Brain microvascular endothelial cell (primary cell): ENCODE data around the gene STXBP5L.
"Not testable (repeated sequence)": the region's sequence is repeated elsewhere in the genome, so short reads cannot be mapped to it uniquely, and the experiment has no call there.

Source experiments
- DNase-seq: peaks from one replicate; pipeline ENCODE4 v3.0.0-alpha.2; 2020
- H3K27ac ChIP-seq: fragments of 250-450 bp; sonication (Bioruptor Pico); 2 replicates; pipeline ENCODE4 v1.5.1; 2020; ENCODE audit warnings: mild to moderate bottlenecking, moderate library complexity
- H3K27me3 ChIP-seq: fragments of 250-450 bp; sonication (Bioruptor Pico); replicated peaks from 2 replicates; pipeline ENCODE4 v1.5.1; 2020; ENCODE audit warnings: mild to moderate bottlenecking
- H3K36me3 ChIP-seq: fragments of 250-450 bp; sonication (Bioruptor Pico); replicated peaks from 2 replicates; pipeline ENCODE4 v1.5.1; 2020; ENCODE audit warnings: mild to moderate bottlenecking
- H3K4me3 ChIP-seq: 2 replicates; pipeline ENCODE4 v1.5.1; 2011; ENCODE audit warnings: low read depth, mild to moderate bottlenecking, control low read depth, low read length, moderate library complexity
- in situ Hi-C: cut with HindIII; loops from 2 replicates; pipeline ENCODE4 v1.10.0; 2017; ENCODE audit warnings: low sequenced_read_pairs, low pct_ligation_motif_present
- TF ChIP-seq, protein P1 (sequence below): IDR thresholded peaks from 2 replicates; pipeline ENCODE4 v1.5.1; 2011; ENCODE audit warnings: low read depth, mild to moderate bottlenecking, moderate library complexity, low read length, control low read depth, inconsistent platforms; ENCODE audit errors: missing control alignments

Gene STXBP5L

DNA sequence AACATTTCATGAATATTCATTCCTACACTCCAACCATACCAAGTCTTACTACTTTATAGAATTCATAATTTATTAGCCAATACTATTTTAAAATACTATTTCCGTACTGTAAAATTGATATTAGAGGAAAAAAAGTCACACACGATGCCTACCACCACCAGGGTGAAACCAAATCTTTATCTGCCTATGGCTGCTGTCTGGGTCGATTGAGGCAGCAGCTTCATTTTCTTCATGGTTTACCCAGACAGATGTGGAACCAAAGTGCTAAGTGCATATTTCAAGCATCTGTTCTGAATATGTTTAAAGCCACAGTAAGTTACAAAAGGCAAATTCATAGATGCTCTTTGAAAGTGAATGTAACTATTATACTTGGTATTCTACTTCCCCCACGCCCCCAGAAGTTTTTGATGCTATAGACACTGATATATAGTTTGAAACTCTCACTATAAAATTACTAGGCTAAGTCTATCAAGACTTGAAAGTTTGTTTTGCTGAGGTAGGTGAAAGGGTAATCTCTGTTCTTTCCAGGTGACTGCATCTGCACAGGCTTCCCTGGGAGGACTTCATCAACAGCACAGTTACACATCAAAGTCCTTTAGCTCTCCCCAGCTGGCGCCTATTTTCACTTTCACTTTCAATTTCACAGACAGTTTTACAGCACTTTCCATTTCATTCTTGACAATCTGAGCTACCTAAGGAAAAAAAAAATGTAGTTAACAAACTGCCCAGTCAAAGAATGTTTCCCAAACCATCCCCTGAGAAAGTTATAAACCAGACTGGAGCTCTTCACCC is 523.9 kb downstream of the STXBP5L start:
- Histone ChIP-seq H3K27me3 (no peaks in the 10 kb centered on the region), H3K4me3 (peak overlapping the region; percentile 47), H3K36me3 (no peaks in the 10 kb centered on the region), H3K27ac (peak overlapping the region; percentile 14)
- in situ Hi-C loops = no loop called here
- DNase-seq = peak; percentile 54
- TF ChIP-seq, protein P1, sequence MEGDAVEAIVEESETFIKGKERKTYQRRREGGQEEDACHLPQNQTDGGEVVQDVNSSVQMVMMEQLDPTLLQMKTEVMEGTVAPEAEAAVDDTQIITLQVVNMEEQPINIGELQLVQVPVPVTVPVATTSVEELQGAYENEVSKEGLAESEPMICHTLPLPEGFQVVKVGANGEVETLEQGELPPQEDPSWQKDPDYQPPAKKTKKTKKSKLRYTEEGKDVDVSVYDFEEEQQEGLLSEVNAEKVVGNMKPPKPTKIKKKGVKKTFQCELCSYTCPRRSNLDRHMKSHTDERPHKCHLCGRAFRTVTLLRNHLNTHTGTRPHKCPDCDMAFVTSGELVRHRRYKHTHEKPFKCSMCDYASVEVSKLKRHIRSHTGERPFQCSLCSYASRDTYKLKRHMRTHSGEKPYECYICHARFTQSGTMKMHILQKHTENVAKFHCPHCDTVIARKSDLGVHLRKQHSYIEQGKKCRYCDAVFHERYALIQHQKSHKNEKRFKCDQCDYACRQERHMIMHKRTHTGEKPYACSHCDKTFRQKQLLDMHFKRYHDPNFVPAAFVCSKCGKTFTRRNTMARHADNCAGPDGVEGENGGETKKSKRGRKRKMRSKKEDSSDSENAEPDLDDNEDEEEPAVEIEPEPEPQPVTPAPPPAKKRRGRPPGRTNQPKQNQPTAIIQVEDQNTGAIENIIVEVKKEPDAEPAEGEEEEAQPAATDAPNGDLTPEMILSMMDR = peak; percentile 19

DNA sequence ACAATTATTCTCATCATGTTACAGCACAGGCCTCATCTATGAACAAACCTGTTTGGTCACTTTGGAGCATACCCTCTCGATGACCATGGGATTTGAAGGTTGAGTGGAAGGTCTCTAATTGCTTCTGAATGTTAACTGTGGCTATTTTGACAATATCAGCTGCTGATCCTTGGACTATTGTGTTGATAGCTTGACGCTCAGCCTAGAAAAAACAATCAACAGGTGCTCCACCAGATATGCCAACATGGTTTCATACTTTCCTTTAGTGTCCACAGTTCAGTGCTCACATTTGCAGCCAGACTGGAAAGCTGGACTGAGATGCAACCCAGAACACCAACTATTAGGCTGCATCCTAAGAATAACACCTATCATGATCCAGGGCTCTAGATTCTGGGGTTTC is 528.1 kb downstream of the STXBP5L start:
- TF ChIP-seq, protein P1 = no peak
- H3K36me3 ChIP-seq = no peaks in the 10 kb centered on the region
- no peak for DNase-seq
- in situ Hi-C loops = no loop called here
- no peak overlapping the region for H3K4me3 ChIP-seq
- H3K27me3 ChIP-seq = no peaks in the 10 kb centered on the region
- no peak overlapping the region for H3K27ac ChIP-seq

DNA sequence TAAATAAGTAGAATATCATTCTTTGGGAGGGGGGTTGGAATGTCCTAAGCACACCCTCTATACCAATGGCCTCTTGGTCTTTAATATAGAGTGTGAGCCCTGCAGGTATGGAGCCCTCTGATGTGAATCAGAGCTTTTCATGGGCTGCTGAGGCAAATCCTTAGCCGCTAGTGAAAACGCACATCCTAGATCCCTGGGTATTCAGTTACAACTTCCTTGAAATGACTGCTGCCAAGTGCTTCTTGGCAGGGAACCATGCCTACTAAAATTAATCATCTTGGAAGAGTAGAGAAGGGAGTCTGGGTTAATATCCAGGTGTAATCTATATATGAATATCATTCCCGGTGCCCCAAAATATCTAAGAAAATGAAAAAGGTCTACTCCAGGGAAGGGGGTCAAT is 528.6 kb downstream of the STXBP5L start:
- TF ChIP-seq, protein P1 = no peak
- Histone ChIP-seq H3K36me3 (no peaks in the 10 kb centered on the region), H3K27me3 (no peaks in the 10 kb centered on the region), H3K27ac (no peak overlapping the region), H3K4me3 (no peak overlapping the region)
- in situ Hi-C loops = no loop called here
- DNase-seq = no peak

- Histone ChIP-seq H3K36me3 (no peaks in the 10 kb centered on the region), H3K4me3 (no peak overlapping the region), H3K27me3 (no peaks in the 10 kb centered on the region), H3K27ac (no peak overlapping the region)
- TF ChIP-seq, protein P1 = no peak
- DNase-seq = no peak
- in situ Hi-C loops = no loop called here
These were observed 535.5 kb downstream of the STXBP5L start for GRCh38 chr3:121443456-121443855.

DNA sequence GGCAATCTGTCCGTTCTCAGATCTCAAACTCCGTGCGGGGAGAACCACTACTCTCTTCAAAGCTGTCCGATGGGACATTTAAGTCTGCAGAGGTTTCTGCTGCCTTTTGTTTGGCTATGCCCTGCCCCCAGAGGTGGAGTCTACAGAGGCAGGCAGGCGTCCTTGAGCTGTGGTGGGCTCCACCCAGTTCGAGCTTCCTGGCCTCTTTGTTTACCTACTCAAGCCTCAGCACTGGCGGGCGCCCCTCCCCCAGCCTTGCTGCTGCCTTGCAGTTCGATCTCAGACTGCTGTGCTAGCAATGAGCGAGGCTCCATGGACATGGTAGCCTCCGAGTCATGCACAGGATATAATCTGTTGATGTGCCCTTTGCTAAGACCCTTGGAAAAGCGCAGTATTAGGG is 543.7 kb downstream of the STXBP5L start:
- in situ Hi-C loops, H3K36me3 ChIP-seq, DNase-seq, H3K27ac ChIP-seq, H3K4me3 ChIP-seq, H3K27me3 ChIP-seq: not testable (repeated sequence)

DNA sequence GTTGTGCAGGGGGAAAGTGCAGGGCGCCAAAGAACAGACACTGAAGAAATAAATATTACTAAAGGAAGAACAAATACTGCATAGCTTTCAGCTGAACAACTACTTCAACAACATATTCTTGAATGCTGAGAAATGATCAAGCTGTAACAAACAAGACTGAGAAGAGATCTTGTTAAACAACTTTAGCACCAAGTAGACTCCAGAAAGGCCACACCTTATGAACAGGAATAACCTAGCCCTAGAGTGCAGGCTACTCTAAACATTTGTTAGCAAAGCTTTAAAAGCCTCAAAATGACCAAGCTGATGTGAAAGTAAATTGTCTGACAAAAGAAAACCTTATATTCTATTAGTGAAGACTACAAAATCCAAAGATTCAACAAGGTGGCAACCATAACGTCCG is 554.6 kb downstream of the STXBP5L start:
- TF ChIP-seq, protein P1 = no peak
- in situ Hi-C loops = no loop called here
- H3K36me3 ChIP-seq = no peaks in the 10 kb centered on the region

More for the DNA sequence above, 554.6 kb downstream of the STXBP5L start:
- H3K4me3 ChIP-seq = no peak overlapping the region
- no peak for DNase-seq
- H3K27ac ChIP-seq = no peak overlapping the region
- H3K27me3 ChIP-seq = no peaks in the 10 kb centered on the region
